ENCODE measurements around the gene GALNT14. TPM values are rescaled to one million over a fixed set of nuclear protein-coding genes. Genes with fewer than 3 reads are reported as not detected.

Gene GALNT14
- total RNA-seq, 1 experiment from 2014 or later = 2.7 TPM

- H3K4me1 ChIP-seq (ENCODE audit: insufficient read depth, low read length) = no peaks in the 10 kb centered on the region; the same call in 1 of the 2 replicates
- H2BK12ac ChIP-seq (ENCODE audit: insufficient read length, low read depth, low read length) = no peak overlapping the region
- H3K27me3 Mint-ChIP-seq (ENCODE audit: low read depth) = peaks cover 3% of the 10 kb centered on the region
- no peak overlapping the region for H4K5ac ChIP-seq (ENCODE audit: insufficient read length, low read depth, low read length)
- H2BK20ac ChIP-seq (ENCODE audit: low read depth, low read length, poor library complexity, severe bottlenecking) = no peak overlapping the region
- no peak overlapping the region for H3K9ac ChIP-seq (ENCODE audit: extremely low read depth, insufficient read length, low read length)
- no peak for TF ChIP-seq CTCF (conservative IDR thresholded peaks at IDR 0.05)
- peaks cover 20 to 29% of the 10 kb centered on the region in 2 experiments for H3K4me1 Mint-ChIP-seq
- no peaks in the 10 kb centered on the region for H3K9me3 ChIP-seq (ENCODE audit: control insufficient read depth, low read depth, low read length)
- H3K14ac ChIP-seq (ENCODE audit: insufficient read depth, low read length) = no peak overlapping the region
- no peak overlapping the region for H2BK15ac ChIP-seq (ENCODE audit: low read depth, low read length)
- H2BK120ac ChIP-seq (ENCODE audit: low read depth, low read length, poor library complexity, severe bottlenecking) = no peak overlapping the region
- H4K91ac ChIP-seq (ENCODE audit: insufficient read length, low read depth, low read length) = no peak overlapping the region
- no peak overlapping the region for H3K56ac ChIP-seq (ENCODE audit: insufficient read length, low read depth, low read length)
- H3K79me1 ChIP-seq (ENCODE audit: insufficient read depth, low read depth, low read length, poor library complexity, severe bottlenecking) = no peaks in the 10 kb centered on the region
- no peak overlapping the region for H3K4me3 Mint-ChIP-seq
- no CpG with 5 or more reads among the region's 2 CpGs for WGBS (ENCODE audit: extremely low coverage, insufficient read length, low lambda C conversion rate)
- H3K36me3 Mint-ChIP-seq (ENCODE audit: insufficient read depth in 1 of 3, low read depth in 3 of 3) = no peaks in the 10 kb centered on the region; a peak in 2 of 7 replicates
- no peak overlapping the region for H3T11ph ChIP-seq (ENCODE audit: low read length)
- H3K79me2 ChIP-seq (ENCODE audit: insufficient read depth, low read length) = no peaks in the 10 kb centered on the region
- no peaks in the 10 kb centered on the region for H3K27me3 ChIP-seq (ENCODE audit: insufficient read depth, low read length)
- H3K18ac ChIP-seq (ENCODE audit: insufficient read length, low read depth, low read length) = no peak overlapping the region
- DNase-seq = no peak
- no peaks in the 10 kb centered on the region for H3K9me3 Mint-ChIP-seq
- no peak overlapping the region for H3K4me2 ChIP-seq (ENCODE audit: insufficient read depth, insufficient read length, low read length)
- no peaks in the 10 kb centered on the region for H3K23me2 ChIP-seq (ENCODE audit: insufficient read length, low read depth, low read length, poor library complexity, severe bottlenecking)
- no peak overlapping the region for H3K4ac ChIP-seq (ENCODE audit: low read depth, low read length)
- H2BK5ac ChIP-seq (ENCODE audit: insufficient read length, low read length) = no peak overlapping the region
- H3K27ac ChIP-seq (ENCODE audit: insufficient read length, low read depth, low read length) = no peak overlapping the region
- no peaks in the 10 kb centered on the region for H4K20me1 ChIP-seq (ENCODE audit: control insufficient read depth, insufficient read depth, insufficient read length)
- H3K23ac ChIP-seq (ENCODE audit: insufficient read length, low read depth, low read length) = no peak overlapping the region
- H2AFZ ChIP-seq (ENCODE audit: low read length) = no peak overlapping the region
- H4K8ac ChIP-seq (replicated peaks; ENCODE audit: insufficient read length, low read depth, low read length) = no peak overlapping the region
- H3K27ac Mint-ChIP-seq = no peak overlapping the region
- no peak overlapping the region for H2AK5ac ChIP-seq (ENCODE audit: insufficient read length, low read length)
Observed at GRCh38 chr2:30984148-30984547, 154.1 kb downstream of the GALNT14 start.

All from H9 (cell line).